Astrocyte of the cerebellum (primary cell): ENCODE measurements around the gene PTPRT.

Experiments
- DNase-seq: peaks from one replicate; pipeline ENCODE4 v3.0.0-alpha.2; 2011; ENCODE audit warnings: low read depth
- H3K4me3 ChIP-seq: 2 replicates; pipeline ENCODE4 v1.5.1; 2011; ENCODE audit warnings: mild to moderate bottlenecking, low read depth, low read length, moderate library complexity
- in situ Hi-C: cut with HindIII; loops from 2 replicates; pipeline ENCODE4 v1.10.0; 2017; ENCODE audit warnings: low sequenced_read_pairs
- TF ChIP-seq, protein P1 (sequence below): IDR thresholded peaks from 2 replicates; pipeline ENCODE4 v1.5.1; 2012; ENCODE audit warnings: low read length, low read depth, moderate library complexity, mild to moderate bottlenecking; ENCODE audit errors: missing control alignments

PTPRT gene

DNA sequence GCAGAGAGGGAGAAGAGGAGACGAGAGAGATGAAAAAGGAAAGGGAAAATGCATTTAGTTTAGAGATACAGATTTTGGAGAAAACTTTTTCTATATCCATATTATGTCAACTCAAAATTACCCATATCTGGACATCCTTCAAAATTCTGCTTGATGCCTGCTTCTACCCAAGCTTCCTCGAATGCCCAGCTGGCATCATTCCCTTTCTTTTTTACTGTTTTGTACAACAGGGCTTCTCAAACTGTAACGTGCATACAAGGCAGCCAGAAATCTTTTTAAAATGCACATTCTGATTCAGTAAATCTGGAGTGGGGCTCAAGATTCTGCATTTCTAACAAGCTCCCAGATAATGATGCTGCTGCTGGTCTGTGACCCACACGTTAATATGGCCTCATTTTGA lies 1108.8 kb downstream of the PTPRT start:
- TF ChIP-seq, protein P1, sequence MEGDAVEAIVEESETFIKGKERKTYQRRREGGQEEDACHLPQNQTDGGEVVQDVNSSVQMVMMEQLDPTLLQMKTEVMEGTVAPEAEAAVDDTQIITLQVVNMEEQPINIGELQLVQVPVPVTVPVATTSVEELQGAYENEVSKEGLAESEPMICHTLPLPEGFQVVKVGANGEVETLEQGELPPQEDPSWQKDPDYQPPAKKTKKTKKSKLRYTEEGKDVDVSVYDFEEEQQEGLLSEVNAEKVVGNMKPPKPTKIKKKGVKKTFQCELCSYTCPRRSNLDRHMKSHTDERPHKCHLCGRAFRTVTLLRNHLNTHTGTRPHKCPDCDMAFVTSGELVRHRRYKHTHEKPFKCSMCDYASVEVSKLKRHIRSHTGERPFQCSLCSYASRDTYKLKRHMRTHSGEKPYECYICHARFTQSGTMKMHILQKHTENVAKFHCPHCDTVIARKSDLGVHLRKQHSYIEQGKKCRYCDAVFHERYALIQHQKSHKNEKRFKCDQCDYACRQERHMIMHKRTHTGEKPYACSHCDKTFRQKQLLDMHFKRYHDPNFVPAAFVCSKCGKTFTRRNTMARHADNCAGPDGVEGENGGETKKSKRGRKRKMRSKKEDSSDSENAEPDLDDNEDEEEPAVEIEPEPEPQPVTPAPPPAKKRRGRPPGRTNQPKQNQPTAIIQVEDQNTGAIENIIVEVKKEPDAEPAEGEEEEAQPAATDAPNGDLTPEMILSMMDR = no peak
- no peak for DNase-seq
- no peak overlapping the region for H3K4me3 ChIP-seq
- in situ Hi-C loops = no loop called here

DNA sequence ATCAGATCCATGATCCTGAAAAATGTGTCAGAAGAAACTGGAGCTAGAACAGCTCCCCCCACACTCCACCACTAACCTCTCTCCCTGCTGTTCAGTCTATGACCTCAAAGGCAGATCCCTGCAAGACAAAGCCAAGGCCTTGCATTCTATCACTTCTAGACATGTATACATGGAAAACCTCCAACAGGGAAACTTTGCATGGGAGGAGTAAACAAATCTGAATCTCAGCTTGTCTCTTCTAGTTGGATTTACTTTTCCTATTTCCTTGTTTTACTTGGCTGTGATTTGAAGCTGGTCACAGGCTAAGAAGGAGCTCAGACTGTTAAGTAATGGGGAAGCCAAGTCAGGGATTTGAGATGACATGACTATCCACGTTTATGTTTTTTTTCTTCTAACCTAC lies 1114.8 kb downstream of the PTPRT start:
- in situ Hi-C loops = no loop called here
- DNase-seq = no peak
- no peak overlapping the region for H3K4me3 ChIP-seq
- TF ChIP-seq, protein P1 = no peak

DNA sequence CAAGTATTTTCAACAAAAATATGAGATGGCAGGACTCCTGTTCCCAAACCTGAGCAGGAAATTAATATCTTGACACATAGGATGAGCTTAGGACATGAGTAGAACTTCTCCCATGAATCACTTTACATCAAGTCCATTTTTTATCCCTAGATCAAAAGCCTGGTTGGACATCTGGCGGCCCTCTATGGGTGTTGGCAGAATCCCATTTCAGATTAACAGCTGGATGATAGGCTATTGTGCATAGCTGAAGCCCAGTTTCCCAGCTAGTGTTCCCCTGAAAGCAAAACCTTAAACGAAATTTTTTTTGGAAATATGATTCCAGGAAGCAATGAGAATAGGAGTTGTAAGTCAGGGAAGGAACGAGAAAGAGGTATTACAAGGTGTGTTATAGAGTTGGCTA lies 1122.1 kb downstream of the PTPRT start:
- in situ Hi-C loops = no loop called here
- TF ChIP-seq, protein P1 = no peak
- no peak for DNase-seq
- H3K4me3 ChIP-seq = no peak overlapping the region

DNA sequence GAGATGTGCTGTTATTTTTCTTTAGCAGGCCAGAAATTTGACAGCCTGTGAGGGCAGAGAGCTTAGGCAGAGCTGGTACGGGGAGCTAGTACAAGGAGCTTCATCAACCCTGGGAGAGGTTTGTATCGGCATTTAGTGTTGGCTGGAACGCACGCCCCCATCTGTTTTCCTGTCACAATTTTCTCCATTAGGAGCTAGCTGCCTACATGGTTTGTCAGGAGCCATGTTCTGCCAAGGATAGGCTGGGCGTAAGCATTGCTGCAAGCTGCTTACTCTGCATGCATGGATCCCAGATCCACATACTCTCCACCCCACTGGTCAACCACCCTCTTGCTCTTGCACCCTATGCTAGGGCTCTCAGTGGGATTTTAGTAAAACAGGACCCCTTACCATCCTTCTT lies 1122.5 kb downstream of the PTPRT start:
- in situ Hi-C loops = no loop called here
- no peak for DNase-seq
- TF ChIP-seq, protein P1 = no peak
- no peak overlapping the region for H3K4me3 ChIP-seq

DNA sequence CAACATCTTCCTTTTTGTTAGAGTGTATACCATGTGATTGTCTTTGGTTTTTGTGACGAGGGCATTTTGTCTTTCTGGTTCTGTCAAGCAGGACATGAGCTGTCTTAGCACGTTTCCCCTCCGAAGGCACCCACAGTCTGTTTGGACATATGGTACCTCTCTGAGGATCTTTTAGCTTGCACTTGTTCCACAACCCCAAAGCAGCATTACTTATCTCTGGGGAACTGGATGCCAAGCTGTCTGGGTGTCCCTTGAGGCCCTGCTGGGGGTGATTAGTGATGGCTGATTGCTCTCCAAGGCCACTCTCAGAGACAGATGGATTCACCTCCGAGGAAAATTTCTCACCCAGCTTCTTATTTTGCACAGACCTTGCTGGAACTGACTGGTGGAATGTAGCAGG lies 1126.6 kb downstream of the PTPRT start:
- in situ Hi-C loops = no loop called here
- no peak for DNase-seq
- no peak overlapping the region for H3K4me3 ChIP-seq
- TF ChIP-seq, protein P1 = no peak

DNA sequence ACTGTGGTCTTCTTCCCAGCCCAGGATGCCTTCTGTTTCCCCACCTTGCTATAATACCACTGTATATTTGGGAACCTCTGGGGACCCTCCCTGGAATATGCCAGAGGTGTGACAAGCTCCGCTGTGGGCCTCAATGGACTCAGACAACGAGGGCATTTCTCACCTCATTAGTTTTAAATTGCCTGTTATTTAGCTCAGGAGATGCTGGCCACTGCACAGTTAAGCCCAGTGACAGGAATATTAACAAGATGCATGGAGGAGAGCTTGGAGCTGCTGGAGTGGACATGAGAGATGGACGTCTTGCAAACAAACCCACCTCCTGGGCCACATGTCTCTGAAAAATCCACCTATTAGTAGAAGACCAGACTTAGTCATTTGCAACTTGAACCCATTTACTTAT lies 1136.4 kb downstream of the PTPRT start:
- H3K4me3 ChIP-seq = no peak overlapping the region
- TF ChIP-seq, protein P1 = no peak
- DNase-seq = no peak
- in situ Hi-C loops = no loop called here

DNA sequence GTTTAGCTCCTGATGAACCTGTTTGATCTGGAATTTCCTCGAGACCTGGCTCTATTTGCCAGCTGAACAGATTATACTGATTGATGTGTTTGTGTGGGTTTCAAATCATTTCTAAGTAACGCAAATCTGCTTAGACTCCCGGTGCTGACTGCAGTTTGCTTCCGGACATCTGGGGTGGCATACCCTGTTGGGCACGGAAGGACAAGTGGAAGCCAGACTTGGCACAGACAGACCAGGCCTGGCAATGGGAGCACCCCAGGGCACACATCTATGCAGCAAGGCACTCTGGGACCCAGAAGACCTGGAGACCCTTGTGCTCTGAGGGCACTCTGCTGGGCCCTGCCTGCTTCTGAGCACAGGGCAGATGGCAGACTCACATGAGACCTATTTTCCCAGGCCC lies 1137.8 kb downstream of the PTPRT start:
- DNase-seq = no peak
- in situ Hi-C loops = no loop called here
- H3K4me3 ChIP-seq = no peak overlapping the region
- TF ChIP-seq, protein P1 = no peak
